Subcutaneous adipose tissue (tissue), 4 donors: ENCODE data around the gene HOXC4. TPM values are rescaled to one million over a fixed set of nuclear protein-coding genes. Genes with fewer than 3 reads are reported as not detected.

Experiments used
- CTCF ChIP-seq: fragments of 450-650 bp; IDR thresholded peaks from one replicate; pipeline ENCODE4 v1.5.1; 2016; ENCODE audit warnings: low read depth, mild to moderate bottlenecking, control low read depth, antibody characterized with exemption, moderate library complexity
- total RNA-seq, 4 donors: library from RNA; depleted of rRNA; stranded (reverse); fragments of >200 nt; gene quantifications; one replicate each; pipeline ENCODE4 v1.1.0, GENCODE V29; 2016

Gene HOXC4
- total RNA-seq, 4 donors from 2014 or later: 1.1 to 3.5 (median 2.1) TPM

- no peak for TF ChIP-seq CTCF
Measured at GRCh38 chr12:54017878-54018467, 35.7 kb upstream of the HOXC4 start.

GRCh38 chr12:54018468-54018984, 35.1 kb upstream of the HOXC4 start:
- TF ChIP-seq CTCF: no peak

GRCh38 chr12:54019091-54019811, 34.4 kb upstream of the HOXC4 start:
- TF ChIP-seq CTCF: no peak

GRCh38 chr12:54019924-54020590, 33.6 kb upstream of the HOXC4 start:
- no peak for TF ChIP-seq CTCF

GRCh38 chr12:54020591-54021405, 32.8 kb upstream of the HOXC4 start:
- TF ChIP-seq CTCF: no peak

- TF ChIP-seq CTCF: no peak
Measured at GRCh38 chr12:54021432-54022013, 32.1 kb upstream of the HOXC4 start.
